Stimulated activated CD8-positive, alpha-beta memory T cell treated with anti-CD3 and anti-CD28 coated beads, Interleukin-4, amount 100 ng/mL, for 24 hours (primary cell): ENCODE measurements around the gene NOTCH3.
A peak's percentile ranks its signal among the peaks of the same experiment; 100 is the strongest.

Experiments used
- DNase-seq: peaks from one replicate; pipeline ENCODE4 v3.0.0-alpha.2; 2020; ENCODE audit warnings: low read depth

NOTCH3 gene

GRCh38 chr19:15195371-15196334 lies 5.1 kb downstream of the NOTCH3 start:
- DNase-seq = peak; percentile 15

GRCh38 chr19:15194938-15195337 lies 5.9 kb downstream of the NOTCH3 start:
- no peak for DNase-seq

DNA sequence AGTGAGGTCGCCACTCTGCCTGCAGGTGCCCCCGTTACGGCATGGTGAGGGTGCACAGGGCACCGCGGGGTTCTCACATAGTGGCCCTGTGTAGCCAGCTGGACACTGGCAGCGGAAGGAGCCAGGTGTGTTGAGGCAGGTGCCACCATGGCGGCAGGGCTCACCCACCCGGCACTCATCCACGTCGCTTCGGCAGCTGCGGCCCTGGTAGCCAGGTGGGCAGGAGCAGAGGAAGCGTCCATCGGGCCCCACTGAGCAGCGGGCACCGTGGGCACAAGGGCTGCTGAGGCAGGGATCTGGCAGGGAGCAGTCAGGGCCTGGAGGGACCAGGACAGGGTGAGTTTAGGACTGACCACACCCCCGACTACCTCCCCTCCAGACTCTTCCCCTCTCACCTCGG lies 8.8 kb downstream of the NOTCH3 start:
- no peak for DNase-seq

DNA sequence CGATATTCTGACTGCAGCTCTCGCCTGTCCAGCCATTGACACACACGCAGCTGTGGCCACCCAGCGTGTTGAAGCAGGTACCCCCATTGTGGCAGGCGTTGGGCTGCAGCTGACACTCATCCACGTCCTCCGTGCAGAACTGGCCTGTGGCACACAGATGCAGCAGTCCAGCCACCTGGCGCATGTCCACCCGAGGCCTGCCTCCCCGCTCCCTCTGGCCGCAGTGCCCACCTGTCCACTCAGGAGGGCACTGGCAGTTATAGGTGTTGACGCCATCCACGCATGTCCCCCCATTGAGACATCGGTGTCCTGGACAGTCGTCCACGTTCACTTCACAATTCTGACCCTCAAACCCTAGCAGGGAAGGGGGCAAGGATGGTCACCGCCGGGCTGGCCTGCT lies 9.3 kb downstream of the NOTCH3 start:
- DNase-seq = no peak

DNA sequence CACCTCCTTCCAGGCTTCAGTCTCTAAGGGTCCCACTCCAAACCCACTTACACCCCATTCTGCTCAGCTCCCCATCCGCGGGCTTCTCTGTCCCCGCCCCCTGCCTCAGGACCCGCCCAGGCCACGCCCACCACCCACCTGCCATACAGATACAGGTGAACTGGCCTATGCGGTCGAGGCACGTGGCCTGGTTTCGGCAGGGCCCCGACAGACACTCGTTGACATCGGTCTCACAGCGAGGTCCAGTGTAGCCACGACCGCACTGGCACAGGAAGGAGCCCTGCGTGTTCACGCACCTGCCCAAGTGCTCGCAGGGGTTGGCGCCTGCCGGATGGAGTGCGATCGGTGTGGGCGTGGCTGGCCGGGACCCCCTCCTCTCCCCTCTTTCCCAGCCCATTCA lies 11.9 kb downstream of the NOTCH3 start:
- DNase-seq = no peak

- no peak for DNase-seq
Observed at GRCh38 chr19:15187026-15188007, 13.5 kb downstream of the NOTCH3 start.

DNA sequence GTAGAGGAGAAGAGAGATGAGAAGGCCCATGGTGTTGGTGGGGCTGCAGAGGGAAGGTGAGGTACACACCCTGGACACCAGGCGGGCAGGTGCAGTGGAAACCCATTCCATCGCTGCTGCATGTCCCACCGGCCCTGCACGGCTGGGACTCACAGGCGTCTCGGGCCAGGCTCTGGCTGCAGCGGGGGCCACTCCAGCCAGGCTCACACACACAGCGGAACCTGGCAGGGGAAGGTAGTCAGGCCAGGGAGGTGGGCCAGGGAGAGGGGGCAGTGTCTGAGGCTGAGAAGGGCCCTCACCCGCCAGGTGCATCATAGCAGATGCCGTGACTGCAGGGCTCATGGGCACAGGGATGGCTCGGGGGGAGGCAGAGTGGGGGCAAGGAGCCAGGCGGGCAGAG lies 15.6 kb downstream of the NOTCH3 start:
- DNase-seq = no peak

DNA sequence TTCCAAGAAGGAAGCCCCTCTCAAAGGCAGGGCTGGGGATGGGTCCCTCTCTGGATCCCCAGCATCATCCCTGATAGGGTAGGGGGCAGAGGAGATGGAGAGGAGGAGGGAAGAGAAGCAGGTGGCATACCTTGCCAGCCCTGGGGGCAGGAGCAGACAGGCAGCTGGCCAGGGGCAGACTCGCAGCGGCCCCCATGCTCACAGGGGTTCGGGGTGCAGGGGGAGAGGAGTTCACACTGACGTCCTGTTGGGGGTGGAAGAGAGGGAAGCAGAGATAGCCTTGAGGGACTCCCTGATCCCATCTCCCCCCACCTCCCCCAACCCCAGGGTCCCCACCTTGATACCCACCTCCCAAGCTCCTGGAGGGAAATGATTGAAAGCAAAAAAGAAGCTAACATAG lies 16.0 kb downstream of the NOTCH3 start:
- no peak for DNase-seq

GRCh38 chr19:15181394-15181793 lies 19.4 kb downstream of the NOTCH3 start:
- DNase-seq = no peak

- no peak for DNase-seq
Observed at GRCh38 chr19:15180451-15181390, 20.1 kb downstream of the NOTCH3 start.

GRCh38 chr19:15178629-15179308 lies 22.0 kb downstream of the NOTCH3 start:
- DNase-seq = no peak

DNA sequence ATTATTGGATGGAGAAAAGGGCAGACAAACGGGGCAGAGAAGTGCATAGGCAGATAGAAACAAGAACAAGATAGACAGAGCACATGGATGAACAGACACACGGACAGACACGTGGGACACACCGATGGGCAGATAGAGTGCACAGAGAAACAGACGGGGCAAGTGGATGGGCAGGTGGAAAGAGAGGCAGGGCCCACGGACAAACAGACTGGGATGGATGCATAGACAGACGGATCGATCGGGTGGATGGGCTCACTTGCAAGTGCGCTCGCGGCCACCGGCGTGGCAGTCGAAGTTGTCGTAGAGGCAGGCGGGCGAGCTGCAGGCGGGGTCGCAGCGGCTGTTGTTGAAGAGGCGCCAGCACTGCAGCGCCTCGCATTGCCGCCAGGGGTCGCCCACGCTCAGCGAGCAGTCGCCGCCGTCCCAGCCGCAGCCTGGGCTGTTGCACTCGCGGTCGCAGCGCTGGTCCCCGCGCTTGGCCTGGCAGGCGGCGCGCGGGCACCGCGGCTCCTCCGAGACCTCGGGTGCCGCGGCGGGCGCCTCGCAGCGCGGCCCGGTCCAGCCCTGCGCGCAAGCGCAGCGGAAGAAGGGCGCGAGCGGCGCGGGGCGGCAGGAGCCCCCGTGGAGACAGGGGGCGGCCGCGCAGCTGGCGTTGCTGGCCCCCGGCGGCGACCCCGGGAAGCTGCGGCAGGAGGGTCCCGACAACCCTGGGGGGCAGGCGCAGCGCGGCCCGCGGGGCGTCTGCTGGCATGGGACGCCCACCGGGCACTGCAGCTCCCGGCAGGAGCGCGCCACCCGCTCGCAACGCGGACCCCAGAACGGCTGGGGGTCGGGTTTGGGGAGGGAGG lies 23.3 kb downstream of the NOTCH3 start:
- peak; percentile 72 for DNase-seq

- no peak for DNase-seq
Observed at GRCh38 chr19:15175609-15176008, 25.2 kb downstream of the NOTCH3 start.

- no peak for DNase-seq
Observed at GRCh38 chr19:15173746-15174404, 26.9 kb downstream of the NOTCH3 start.

GRCh38 chr19:15170345-15170744 lies 30.4 kb downstream of the NOTCH3 start:
- no peak for DNase-seq

DNA sequence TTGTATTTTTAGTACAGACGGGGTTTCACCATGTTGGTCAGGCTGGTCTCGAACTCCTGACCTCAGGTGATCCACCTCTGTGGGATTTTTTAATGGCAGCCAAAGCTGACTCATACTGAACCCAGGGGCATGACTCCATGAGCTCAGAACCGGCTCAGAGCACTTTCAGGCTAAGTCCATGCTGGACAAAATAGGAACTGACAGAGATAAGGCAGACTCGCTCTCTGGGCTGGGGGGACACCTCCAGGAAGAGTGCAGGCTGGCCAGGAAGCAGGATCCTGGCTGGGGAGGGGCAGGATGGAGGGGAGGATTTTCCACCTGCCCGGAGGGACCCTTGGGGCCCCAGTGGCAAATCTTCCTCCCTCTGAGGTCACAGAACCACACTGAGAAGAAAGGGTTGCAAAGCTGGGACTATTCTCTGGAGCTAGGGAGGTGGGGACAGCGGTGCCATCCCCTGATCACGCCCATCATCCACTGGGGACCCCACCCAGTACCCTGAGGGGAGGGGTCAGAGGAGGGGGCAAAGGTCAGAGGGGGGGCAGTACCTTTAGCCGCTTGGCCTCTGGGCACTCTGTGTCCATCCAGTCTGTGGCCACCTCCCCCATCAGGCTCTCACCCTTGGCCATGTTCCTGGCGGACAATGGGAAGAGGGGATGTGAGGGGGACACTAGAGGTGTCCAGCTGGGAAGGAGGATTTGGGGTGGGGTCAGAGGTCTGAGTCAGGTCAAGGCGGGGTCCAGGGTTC lies 31.1 kb downstream of the NOTCH3 start:
- DNase-seq = no peak

GRCh38 chr19:15166700-15167099 lies 34.1 kb downstream of the NOTCH3 start:
- DNase-seq = no peak
